ENCODE data around the gene ILKAP.

DNA sequence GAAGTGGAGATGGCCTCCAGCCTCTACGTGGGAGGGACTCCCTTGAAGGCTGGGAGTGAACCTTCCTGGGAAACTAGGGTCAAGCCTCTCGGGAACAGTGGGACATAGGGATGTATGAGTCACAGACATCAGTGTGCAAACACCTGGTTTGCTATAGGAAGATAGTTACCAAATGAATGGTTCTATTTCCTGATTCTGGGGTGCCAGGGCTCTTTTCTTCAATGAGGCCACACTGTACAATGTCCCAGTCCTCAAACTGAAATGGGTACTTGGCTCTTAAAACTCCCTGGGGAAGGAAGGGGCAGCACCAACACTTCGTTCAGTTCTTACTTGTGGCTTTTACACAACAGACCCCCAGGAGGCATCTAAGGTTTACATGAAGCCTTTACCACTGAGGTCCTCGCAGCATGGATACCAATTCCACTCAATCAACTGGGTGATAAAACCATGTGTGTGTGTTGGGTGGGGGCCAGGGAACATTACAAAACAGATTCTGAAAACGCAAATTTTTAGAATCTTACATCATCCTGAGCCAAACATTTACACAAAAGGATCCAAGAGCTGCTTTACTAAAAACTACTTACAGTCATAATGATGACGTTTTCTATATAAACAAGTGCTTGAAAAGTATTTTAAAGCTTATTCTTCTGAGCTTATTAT lies 34.3 kb downstream of the ILKAP start:
- TF ChIP-seq EZH2 (optimal IDR thresholded peaks at IDR 0.05; ENCODE audit: low read depth, low read length) = no peak
- TF ChIP-seq, protein P1, sequence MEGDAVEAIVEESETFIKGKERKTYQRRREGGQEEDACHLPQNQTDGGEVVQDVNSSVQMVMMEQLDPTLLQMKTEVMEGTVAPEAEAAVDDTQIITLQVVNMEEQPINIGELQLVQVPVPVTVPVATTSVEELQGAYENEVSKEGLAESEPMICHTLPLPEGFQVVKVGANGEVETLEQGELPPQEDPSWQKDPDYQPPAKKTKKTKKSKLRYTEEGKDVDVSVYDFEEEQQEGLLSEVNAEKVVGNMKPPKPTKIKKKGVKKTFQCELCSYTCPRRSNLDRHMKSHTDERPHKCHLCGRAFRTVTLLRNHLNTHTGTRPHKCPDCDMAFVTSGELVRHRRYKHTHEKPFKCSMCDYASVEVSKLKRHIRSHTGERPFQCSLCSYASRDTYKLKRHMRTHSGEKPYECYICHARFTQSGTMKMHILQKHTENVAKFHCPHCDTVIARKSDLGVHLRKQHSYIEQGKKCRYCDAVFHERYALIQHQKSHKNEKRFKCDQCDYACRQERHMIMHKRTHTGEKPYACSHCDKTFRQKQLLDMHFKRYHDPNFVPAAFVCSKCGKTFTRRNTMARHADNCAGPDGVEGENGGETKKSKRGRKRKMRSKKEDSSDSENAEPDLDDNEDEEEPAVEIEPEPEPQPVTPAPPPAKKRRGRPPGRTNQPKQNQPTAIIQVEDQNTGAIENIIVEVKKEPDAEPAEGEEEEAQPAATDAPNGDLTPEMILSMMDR (IDR thresholded peaks at IDR 0.05; ENCODE audit: low read length) = no peak

All from MM.1S (cell line).